Mucosa of rectum (tissue), 2 donors: ENCODE measurements around the gene TMPRSS12.
"Not testable (repeated sequence)": the region's sequence is repeated elsewhere in the genome, so short reads cannot be mapped to it uniquely, and the experiment has no call there.

ENCODE experiments used
- H3K27ac ChIP-seq, 2 donors: one replicate each; pipeline ENCODE4 v1.7.0; 2013; ENCODE audit warnings: inconsistent platforms in 2 of 2, low read depth in 2 of 2, low read length in 2 of 2
- H3K27me3 ChIP-seq, 2 donors: one replicate each; pipeline ENCODE4 v1.7.0; 2013; ENCODE audit warnings: low read length in 2 of 2; ENCODE audit not compliant: control insufficient read depth in 2 of 2, insufficient read depth in 2 of 2
- H3K36me3 ChIP-seq, 2 donors: one replicate each; pipeline ENCODE4 v1.7.0; 2013; ENCODE audit warnings: low read length in 2 of 2; ENCODE audit not compliant: control insufficient read depth in 2 of 2, insufficient read depth in 2 of 2
- H3K4me1 ChIP-seq, 2 donors: one replicate each; pipeline ENCODE4 v1.7.0; 2013; ENCODE audit warnings: low read length in 2 of 2, mild to moderate bottlenecking in 1 of 2; ENCODE audit not compliant: control insufficient read depth in 2 of 2, insufficient read depth in 2 of 2
- H3K4me3 ChIP-seq, 2 donors: one replicate each; pipeline ENCODE4 v1.7.0; 2013; ENCODE audit warnings: low read length in 2 of 2
- H3K9ac ChIP-seq, 2 donors: one replicate each; pipeline ENCODE4 v1.7.0; 2013; ENCODE audit warnings: low read length in 2 of 2, low read depth in 1 of 2, mild to moderate bottlenecking in 1 of 2
- H3K9me3 ChIP-seq, 2 donors: one replicate each; pipeline ENCODE4 v1.7.0; 2013; ENCODE audit warnings: low read length in 2 of 2; ENCODE audit not compliant: control insufficient read depth in 2 of 2
- donor health status: healthy.
- donor health status: Normal muscosa, but diverticular disease.

The TMPRSS12 gene

GRCh38 chr12:50825372-50825838 is 17.3 kb upstream of the TMPRSS12 start:
- H3K36me3 ChIP-seq: no peaks in the 10 kb centered on the region
- H3K4me1 ChIP-seq: no peaks in the 10 kb centered on the region
- H3K27me3 ChIP-seq: no peaks in the 10 kb centered on the region
- H3K9me3 ChIP-seq: no peaks in the 10 kb centered on the region
- no peak overlapping the region for H3K4me3 ChIP-seq
- no peak overlapping the region for H3K9ac ChIP-seq
- H3K27ac ChIP-seq: no peak overlapping the region

- Histone ChIP-seq H3K9me3 (no peaks in the 10 kb centered on the region), H3K4me3 (no peak overlapping the region), H3K4me1 (no peaks in the 10 kb centered on the region), H3K27me3 (no peaks in the 10 kb centered on the region), H3K27ac (no peak overlapping the region), H3K36me3 (no peaks in the 10 kb centered on the region), H3K9ac (no peak overlapping the region)
Observed at GRCh38 chr12:50828121-50828520, 14.6 kb upstream of the TMPRSS12 start.

- Histone ChIP-seq H3K27me3 (no peaks in the 10 kb centered on the region), H3K9ac (no peak overlapping the region), H3K4me3 (no peak overlapping the region), H3K9me3 (no peaks in the 10 kb centered on the region), H3K36me3 (no peaks in the 10 kb centered on the region), H3K4me1 (no peaks in the 10 kb centered on the region), H3K27ac (no peak overlapping the region)
Observed at GRCh38 chr12:50828886-50829285, 13.8 kb upstream of the TMPRSS12 start.

GRCh38 chr12:50833801-50834200 is 8.9 kb upstream of the TMPRSS12 start:
- H3K9ac ChIP-seq, H3K4me3 ChIP-seq, H3K27me3 ChIP-seq, H3K27ac ChIP-seq, H3K9me3 ChIP-seq, H3K36me3 ChIP-seq, H3K4me1 ChIP-seq: not testable (repeated sequence)

GRCh38 chr12:50839042-50839441 is 3.7 kb upstream of the TMPRSS12 start:
- H3K36me3 ChIP-seq: no peaks in the 10 kb centered on the region
- no peak overlapping the region for H3K27ac ChIP-seq
- no peaks in the 10 kb centered on the region for H3K9me3 ChIP-seq
- H3K9ac ChIP-seq: no peak overlapping the region
- no peak overlapping the region for H3K4me3 ChIP-seq
- no peaks in the 10 kb centered on the region for H3K4me1 ChIP-seq
- no peaks in the 10 kb centered on the region for H3K27me3 ChIP-seq

GRCh38 chr12:50840809-50841487 is 1.8 kb upstream of the TMPRSS12 start:
- no peak overlapping the region for H3K4me3 ChIP-seq
- no peaks in the 10 kb centered on the region for H3K36me3 ChIP-seq
- H3K4me1 ChIP-seq: no peaks in the 10 kb centered on the region
- no peaks in the 10 kb centered on the region for H3K9me3 ChIP-seq
- no peak overlapping the region for H3K27ac ChIP-seq
- H3K27me3 ChIP-seq: no peaks in the 10 kb centered on the region
- H3K9ac ChIP-seq: no peak overlapping the region

- no peaks in the 10 kb centered on the region for H3K4me1 ChIP-seq
- no peaks in the 10 kb centered on the region for H3K27me3 ChIP-seq
- no peak overlapping the region for H3K9ac ChIP-seq
- no peaks in the 10 kb centered on the region for H3K9me3 ChIP-seq
- H3K36me3 ChIP-seq: no peaks in the 10 kb centered on the region
- no peak overlapping the region for H3K27ac ChIP-seq
- H3K4me3 ChIP-seq: no peak overlapping the region
Observed at GRCh38 chr12:50841716-50842531, 802 bp upstream of the TMPRSS12 start.

- Histone ChIP-seq H3K27me3 (no peaks in the 10 kb centered on the region), H3K27ac (no peak overlapping the region), H3K36me3 (no peaks in the 10 kb centered on the region), H3K4me1 (no peaks in the 10 kb centered on the region), H3K4me3 (no peak overlapping the region), H3K9me3 (no peaks in the 10 kb centered on the region), H3K9ac (no peak overlapping the region)
Observed at GRCh38 chr12:50845021-50845647, 2.4 kb downstream of the TMPRSS12 start.

GRCh38 chr12:50848963-50849362 is 6.2 kb downstream of the TMPRSS12 start:
- no peaks in the 10 kb centered on the region for H3K4me1 ChIP-seq
- H3K27ac ChIP-seq: no peak overlapping the region
- H3K9ac ChIP-seq: no peak overlapping the region
- no peaks in the 10 kb centered on the region for H3K9me3 ChIP-seq
- no peaks in the 10 kb centered on the region for H3K27me3 ChIP-seq
- no peaks in the 10 kb centered on the region for H3K36me3 ChIP-seq
- no peak overlapping the region for H3K4me3 ChIP-seq

- H3K4me1 ChIP-seq: not testable (repeated sequence)
Observed at GRCh38 chr12:50855218-50855617, 12.5 kb downstream of the TMPRSS12 start.

More at GRCh38 chr12:50855218-50855617, 12.5 kb downstream of the TMPRSS12 start:
- H3K36me3 ChIP-seq, H3K27me3 ChIP-seq, H3K9ac ChIP-seq, H3K9me3 ChIP-seq, H3K4me3 ChIP-seq, H3K27ac ChIP-seq: not testable (repeated sequence)
